Neural progenitor cell (in vitro differentiated cells): ENCODE results near the gene MAP2K1.

Source experiments
- CTCF ChIP-seq: fragments of 200-600 bp; sonication (generic); IDR thresholded peaks from 2 replicates; pipeline ENCODE4 v1.5.1; 2017; ENCODE audit warnings: antibody characterized with exemption, mild to moderate bottlenecking
- EZH2 ChIP-seq: fragments of 200-600 bp; sonication (generic); IDR thresholded peaks from 2 replicates; pipeline ENCODE4 v1.6.1; 2017; ENCODE audit warnings: antibody characterized with exemption, mild to moderate bottlenecking, moderate library complexity
- EZH2phosphoT487 ChIP-seq: fragments of 200-600 bp; sonication (generic); IDR thresholded peaks from 2 replicates; pipeline ENCODE4 v1.6.1; 2017; ENCODE audit warnings: antibody characterized with exemption

- no peak for TF ChIP-seq CTCF
- no peak for TF ChIP-seq EZH2phosphoT487
- TF ChIP-seq EZH2 = no peak
These were observed 102.6 kb downstream of the MAP2K1 start for GRCh38 chr15:66489179-66489791.
